H1 (cell line): ENCODE data around the gene TTC38.

ENCODE experiments used
- EP300 ChIP-seq, 2 experiments: IDR thresholded peaks; 1 replicate in 1 of 2; 2 replicates in 1 of 2; pipeline ENCODE4 v1.6.1; 2011 to 2012; ENCODE audit warnings: low read depth in 2 of 2, low read length in 2 of 2, mild to moderate bottlenecking in 2 of 2, borderline replicate concordance in 1 of 2, inconsistent platforms in 1 of 2, moderate library complexity in 1 of 2
- POLR2AphosphoS5 ChIP-seq: IDR thresholded peaks from 2 replicates; pipeline ENCODE4 v1.6.1; 2011; ENCODE audit warnings: low read depth, low read length
- POU5F1 ChIP-seq: IDR thresholded peaks from 2 replicates; pipeline ENCODE4 v1.6.1; 2011; ENCODE audit warnings: low read depth, mild to moderate bottlenecking, low read length, moderate library complexity
- RAD21 ChIP-seq, 2 experiments: IDR thresholded peaks in 1 of 2; conservative IDR thresholded peaks in 1 of 2; 2 replicates each; pipeline ENCODE4 v1.6.1; 2011; ENCODE audit warnings: low read depth in 2 of 2, low read length in 2 of 2, improper control_type of control experiment in 1 of 2, inconsistent platforms in 1 of 2, mild to moderate bottlenecking in 1 of 2, moderate library complexity in 1 of 2
- RFX5 ChIP-seq: IDR thresholded peaks from 2 replicates; pipeline ENCODE4 v1.6.1; 2011; ENCODE audit warnings: low read depth, low read length, improper control_type of control experiment, borderline replicate concordance
- SRF ChIP-seq: IDR thresholded peaks from 2 replicates; pipeline ENCODE4 v1.6.1; 2011; ENCODE audit warnings: mild to moderate bottlenecking, low read depth, low read length, moderate library complexity
- TAF1 ChIP-seq: IDR thresholded peaks from 2 replicates; pipeline ENCODE4 v1.6.1; 2011; ENCODE audit warnings: mild to moderate bottlenecking, low read depth, low read length
- TF ChIP-seq, protein P1 (sequence below): IDR thresholded peaks from 2 replicates; pipeline ENCODE4 v1.6.1; 2011; ENCODE audit warnings: low read length, improper control_type of control experiment

DNA sequence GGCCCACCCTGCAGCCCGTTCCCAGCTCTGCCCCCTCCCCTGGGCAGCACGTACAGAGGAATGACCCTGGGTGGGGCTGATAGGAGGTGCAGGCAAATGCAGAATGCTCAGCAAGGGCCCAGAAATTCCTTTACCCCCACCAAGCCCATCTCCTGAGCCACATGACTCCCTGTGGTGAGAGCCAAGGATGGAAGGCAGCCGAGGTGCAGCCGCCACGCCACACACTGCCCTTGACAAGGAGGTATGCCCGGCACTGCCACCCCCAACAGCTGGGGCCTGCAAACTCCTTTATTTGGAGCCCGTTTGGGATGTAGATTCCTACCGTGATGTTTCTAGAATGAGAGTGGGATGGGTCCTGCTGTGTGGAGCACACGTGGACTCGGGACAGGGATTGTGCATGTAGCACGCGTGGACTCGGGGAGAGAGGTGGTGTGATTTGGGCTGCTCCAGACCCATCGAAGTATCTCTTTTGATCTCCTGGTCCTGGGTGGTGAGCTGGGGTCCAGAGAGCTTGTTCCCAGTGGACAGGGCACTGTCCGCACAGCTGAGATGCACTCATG lies 41.8 kb downstream of the TTC38 start:
- TF ChIP-seq RFX5 (no peak), RAD21 (IDR thresholded peaks at IDR 0.05 in 1 of 2, conservative IDR thresholded peaks at IDR 0.05 in 1 of 2; ENCODE audit: low read depth in 2 of 2, low read length in 2 of 2) (no peak), SRF (no peak), POU5F1 (no peak), TAF1 (no peak), EP300 (IDR thresholded peaks at IDR 0.05; ENCODE audit: borderline replicate concordance in 1 of 2, low read depth in 2 of 2, low read length in 2 of 2) (no peak), POLR2AphosphoS5 (no peak)
- TF ChIP-seq, protein P1, sequence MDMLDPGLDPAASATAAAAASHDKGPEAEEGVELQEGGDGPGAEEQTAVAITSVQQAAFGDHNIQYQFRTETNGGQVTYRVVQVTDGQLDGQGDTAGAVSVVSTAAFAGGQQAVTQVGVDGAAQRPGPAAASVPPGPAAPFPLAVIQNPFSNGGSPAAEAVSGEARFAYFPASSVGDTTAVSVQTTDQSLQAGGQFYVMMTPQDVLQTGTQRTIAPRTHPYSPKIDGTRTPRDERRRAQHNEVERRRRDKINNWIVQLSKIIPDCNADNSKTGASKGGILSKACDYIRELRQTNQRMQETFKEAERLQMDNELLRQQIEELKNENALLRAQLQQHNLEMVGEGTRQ: no peak
